Renal cortex interstitium (tissue), 11 donors: ENCODE data around the gene OGA. TPM values are rescaled to one million over a fixed set of nuclear protein-coding genes. Genes with fewer than 3 reads are reported as not detected.
A peak's percentile ranks its signal among the peaks of the same experiment; 100 is the strongest.

Source experiments
- DNase-seq, 11 donors: peaks; one replicate each; pipeline ENCODE4 v3.0.0-alpha.2; 2013; ENCODE audit warnings: low read depth in 9 of 11, low spot score in 4 of 11; ENCODE audit errors: extremely low read depth in 1 of 11
- polyA plus RNA-seq, 3 donors: library from polyadenylated mRNA; unstranded; fragments of 120-200 nt; gene quantifications; one replicate each; pipeline ENCODE4 v1.2.1, GENCODE V29; 2013; ENCODE audit not compliant: insufficient read length in 3 of 3

Gene OGA
- polyA plus RNA-seq, 3 donors = 125 to 245 (median 168) TPM

DNA sequence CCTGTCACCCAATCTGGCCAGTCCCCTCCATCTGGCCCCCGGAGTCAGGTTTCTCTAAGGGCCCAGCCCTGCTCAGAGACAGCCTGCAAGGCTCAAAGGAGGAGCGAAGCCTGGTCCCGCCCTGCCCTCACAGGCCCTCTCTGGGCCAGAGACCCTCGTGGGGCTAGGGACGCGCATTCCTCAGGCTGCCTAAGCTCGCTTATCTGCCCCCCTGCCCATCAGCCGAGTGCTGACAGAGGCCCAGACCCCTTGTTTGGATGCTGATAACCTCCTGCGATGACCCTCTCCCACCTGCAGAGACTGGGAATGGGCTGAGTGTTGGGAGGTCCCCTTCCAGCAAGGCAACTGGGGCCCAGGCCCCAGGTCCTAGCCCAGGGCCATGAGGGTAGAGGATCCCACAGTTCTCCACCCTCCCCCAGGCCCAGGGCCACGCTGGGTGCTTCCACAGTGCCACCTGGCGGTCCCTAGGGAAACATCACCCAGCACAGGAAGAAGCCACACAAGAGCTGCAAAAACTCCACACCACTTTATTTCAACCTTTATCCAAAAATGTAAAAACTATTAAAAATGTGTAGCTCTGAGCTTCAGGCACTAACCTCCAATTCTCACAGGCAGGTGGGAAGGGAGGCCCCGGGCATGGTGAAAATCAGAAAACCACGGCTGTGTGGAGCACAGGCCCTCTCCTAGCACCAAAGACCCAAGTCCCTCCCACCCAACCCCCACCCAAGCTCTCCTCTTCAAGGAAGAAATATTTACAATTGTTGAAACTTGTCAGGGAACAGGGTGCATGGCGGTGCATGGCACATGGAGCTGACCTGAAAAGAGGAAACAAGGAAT is 37.2 kb downstream of the OGA start:
- peak in 4 of 11 donors; percentile 44 to 60 (median 52) for DNase-seq

DNA sequence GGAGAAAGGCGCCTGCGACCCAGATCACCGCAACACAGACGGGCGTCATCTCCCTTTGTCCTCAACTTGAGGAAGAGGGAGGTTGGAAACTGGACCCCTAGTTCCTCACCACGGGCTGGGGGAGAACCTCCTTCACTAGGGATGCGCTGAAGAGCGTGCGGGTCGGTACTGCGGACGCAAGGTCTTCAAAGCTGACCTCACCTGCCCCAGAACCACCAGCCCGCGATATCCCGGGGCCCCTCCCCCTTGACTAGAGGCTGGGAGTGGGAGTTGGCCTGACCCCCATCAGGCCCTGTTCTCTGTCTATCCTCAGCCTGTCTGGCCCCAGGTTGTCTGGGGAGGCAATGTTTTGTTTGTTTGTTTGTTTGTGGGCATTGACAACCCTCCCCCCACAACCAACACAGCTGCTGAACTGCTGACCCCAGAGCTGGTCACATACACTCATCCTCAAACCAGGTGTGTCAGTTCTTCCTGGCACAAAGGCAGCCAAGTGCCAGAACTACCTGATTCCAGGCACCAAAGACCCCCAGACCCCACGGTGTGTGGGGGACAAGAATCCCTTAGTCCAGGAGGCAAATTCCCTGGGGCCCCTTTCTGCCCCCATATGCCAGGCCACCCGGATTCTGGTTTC is 37.9 kb downstream of the OGA start:
- DNase-seq = no peak

DNA sequence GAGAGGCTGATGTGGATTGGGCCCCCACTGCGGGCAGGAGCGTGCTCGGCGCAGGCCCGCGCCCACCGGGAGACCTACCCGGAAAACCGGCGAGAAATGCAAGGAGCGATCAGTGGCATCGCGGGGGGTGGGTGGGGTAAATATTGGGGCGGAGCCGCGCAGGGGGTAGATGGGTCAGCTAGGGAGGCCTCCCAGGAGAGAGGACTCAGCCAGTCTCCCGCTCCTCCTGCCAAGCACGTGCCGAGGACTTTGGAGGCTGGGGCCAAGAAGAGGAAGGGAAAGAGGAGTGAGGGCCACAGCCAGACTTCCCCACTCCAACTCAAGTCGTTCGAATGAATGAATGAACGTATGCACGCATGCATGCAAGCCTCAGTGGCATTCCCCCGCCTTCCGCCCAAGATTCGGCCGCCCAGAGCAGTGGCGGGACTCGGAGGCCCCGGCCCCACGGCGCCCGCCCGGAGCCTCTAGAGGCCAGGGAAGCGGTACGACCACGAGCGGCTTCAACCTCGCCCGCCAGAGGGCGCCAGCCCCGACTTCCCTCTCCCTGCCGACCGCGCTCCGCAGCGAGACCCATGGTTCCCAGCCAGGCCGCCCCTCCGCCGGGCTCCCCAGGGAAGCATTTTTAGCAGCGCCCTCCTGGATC is 38.6 kb downstream of the OGA start:
- peak in 7 of 11 donors; percentile 46 to 71 (median 61) for DNase-seq

DNA sequence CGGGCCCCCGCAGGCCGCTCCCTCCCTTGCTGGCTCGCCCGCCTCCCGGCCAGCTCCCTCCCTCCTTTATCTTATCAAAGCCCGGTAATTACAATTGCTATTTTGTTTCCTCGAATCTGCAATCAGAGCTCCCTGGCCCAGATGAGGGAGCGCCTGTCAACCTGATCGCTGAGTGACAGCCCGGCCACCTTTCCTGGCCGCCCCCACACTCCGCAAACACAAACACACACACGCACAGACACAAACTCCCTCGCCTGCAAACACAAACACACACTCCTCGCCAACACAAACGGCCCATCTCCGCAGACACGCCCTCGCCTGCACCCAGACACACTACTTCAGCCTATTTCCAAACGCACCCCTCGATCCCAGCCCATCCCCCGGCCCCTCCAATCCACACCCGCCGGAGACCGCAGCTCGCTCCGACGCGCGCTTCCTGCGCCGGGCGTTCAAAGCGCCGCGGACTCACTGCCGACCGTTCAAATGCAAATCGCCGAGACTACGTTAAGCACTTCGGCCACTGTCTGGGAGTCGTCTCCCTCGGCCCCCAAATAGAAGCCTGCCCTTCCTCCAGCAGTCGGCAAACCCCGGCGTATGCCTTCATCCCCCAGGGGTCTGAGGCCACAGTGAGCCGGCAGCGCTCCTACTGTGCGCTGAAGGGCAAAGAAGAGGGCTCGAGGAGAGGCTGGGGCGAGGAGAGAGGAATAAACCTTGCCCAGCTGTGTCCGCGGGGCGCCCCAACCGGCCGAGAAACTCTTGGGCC is 39.3 kb downstream of the OGA start:
- DNase-seq = peak in 1 of 11 donors; percentile 42

DNA sequence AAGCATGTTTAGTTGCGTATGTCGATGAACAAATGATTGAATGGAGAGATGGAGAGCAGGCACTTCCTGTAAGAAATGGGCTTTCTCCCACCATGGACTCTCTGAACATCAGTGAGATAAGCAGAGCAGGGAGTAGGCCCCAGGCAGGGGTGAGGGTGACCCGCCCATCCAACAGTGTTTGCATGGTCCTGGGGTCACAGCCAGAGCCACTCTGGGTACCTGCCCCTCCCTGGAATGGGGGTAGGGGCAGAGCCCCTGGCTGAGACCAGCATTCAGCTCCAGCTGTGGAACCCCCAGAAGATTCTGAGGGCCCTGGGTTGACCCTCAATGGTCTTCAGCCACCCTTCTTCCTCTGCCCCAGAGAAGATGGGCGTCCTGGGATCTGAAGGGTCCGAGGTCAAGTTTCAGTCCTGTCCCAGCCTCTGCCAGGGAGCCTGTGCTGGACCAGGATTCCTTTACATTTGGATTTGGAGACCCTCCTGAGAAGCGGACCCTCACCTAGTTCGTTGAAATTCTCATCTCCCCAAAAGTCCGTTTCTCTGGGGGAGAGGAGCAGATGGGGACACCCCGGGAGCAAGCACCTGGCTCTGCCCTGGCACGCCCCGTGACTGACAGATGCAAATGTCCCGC is 40.0 kb downstream of the OGA start:
- no peak for DNase-seq

DNA sequence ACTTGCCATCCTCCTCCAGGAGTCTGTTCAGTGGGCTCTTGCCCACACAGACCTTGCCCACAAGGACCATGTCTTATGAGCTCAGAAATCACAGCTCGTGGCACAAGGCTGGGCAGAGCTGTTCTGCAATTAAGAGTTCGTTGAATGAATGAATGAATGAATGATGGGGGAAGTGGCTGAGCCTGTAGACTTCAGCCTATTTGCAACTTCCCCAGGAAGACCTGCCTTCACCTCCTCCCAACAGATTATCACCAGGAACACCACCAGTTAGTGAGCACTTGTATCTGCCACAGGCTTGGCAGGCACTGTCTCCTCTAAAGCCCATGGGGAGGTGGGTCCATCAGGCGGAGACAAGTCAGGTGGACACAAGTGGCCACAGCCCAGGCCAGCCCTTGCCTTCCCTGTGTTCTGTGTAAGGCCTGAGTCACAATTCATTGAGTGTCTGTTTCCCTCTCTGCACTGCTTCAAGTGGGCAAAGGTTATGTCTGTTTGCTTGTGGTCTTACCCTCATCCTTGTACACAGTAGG is 40.6 kb downstream of the OGA start:
- DNase-seq = no peak

DNA sequence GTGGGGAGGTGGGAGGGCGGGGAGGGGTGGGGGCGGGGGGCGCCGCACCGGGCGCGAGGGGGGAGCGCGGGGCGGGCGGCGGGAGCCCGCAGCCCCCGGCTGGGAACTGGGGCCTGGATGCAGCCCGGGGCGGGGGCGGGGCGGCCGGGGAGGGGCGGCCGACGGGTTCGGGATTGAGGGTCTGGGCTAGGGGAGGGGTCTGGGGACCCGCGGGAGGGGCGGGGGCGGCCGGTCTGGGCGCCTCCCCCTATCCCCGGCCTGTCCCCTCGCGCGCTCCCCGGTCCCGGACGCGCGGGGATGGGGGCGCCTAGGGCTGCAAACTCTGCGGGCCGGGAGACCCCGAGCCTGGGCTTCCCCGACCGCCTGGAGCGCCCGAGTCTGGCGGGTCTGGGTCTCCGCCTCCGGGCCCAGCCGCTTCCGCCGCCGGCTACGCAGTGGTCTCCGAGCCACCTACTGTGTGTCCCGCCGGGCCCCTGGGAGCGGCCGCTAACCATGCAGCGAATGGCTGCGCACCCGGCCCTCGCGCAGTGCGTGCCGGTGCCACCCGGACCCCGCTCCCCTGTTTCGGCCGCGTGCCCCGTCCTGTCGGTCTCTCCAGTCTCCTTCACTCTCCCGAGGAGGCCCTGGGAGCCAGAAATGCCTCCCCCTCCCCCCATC is 42.0 kb downstream of the OGA start:
- no peak for DNase-seq

DNA sequence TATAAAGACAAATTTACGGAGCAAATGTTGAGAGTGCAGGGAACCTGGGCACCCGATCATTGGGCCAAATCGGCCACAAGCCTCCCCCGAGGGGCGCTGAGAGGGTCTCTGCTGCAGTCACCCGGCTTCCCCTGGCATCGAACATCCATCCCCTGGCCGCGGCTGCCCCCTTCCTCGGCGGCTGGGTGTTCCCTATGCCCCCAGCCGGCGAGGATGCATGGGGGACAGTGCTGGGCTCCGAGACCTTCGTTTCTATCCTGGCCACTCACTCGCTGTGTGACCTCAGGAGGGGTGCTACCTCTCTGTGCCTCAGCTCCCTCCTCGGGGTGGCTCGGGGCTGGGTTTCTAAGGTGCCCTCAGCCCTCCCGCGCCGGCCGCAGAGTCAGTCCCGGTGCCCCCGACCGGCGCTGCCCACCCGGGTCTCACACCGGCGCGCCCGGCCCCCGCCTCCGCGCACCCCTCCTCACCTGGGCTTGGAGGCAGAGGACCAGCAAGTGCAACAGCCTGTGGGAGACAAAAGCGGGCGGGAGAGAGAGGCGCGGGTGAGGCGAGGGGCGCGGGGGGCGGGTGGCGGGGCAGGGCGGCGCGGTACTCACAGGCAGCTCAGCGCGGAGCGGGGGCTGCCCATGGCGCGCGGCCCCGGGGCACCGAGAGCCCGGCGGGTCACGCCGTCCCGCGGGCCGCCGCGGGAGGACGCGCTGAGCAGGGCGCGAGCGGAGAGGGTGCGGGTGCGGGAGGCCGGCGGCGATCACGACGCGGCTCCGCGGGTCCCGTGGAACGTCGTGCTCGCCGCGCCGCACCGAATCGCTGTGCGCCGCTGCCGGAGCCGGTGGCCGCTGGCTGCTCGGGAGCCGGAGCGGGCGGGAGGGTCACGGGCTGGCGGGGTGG is 42.7 kb downstream of the OGA start, which contains the start of gene FGF8:
Gene FGF8, minus strand, starts transcription at position 842 of the 888 bp plus-strand sequence. Its CDS starts 214 bp downstream, at position 628.
- DNase-seq = no peak

DNA sequence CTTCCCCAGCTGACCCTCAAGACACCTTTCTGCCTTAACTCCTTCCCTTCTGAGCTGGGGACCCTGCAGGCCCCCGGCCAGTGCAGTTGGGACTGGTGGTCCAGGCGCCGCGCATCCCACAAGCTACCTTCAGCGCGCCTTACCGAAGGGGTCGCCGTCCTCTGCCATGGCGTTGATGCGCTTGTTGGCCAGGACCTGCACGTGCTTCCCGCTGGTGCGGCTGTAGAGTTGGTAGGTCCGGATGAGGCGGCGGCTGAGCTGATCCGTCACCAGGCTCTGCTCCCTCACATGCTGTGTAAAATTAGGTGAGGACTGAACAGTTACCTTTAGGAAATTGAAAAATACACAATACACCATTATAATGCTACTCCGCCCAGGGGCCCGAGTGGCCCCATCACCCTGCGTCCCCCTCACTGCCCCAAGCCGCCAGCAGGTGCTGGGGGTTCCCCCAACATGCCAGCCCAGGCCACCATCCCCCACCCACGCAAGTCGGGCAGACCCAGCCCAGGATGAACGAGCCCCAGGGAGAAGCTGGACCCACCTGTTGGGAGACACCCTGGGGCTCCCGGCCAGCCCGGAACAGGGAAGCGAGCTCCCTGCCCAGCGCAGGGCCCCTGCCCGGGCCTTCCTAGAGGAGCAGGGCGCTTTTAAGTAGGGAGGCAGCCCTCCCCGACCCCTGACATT is 43.5 kb downstream of the OGA start:
- DNase-seq = no peak

DNA sequence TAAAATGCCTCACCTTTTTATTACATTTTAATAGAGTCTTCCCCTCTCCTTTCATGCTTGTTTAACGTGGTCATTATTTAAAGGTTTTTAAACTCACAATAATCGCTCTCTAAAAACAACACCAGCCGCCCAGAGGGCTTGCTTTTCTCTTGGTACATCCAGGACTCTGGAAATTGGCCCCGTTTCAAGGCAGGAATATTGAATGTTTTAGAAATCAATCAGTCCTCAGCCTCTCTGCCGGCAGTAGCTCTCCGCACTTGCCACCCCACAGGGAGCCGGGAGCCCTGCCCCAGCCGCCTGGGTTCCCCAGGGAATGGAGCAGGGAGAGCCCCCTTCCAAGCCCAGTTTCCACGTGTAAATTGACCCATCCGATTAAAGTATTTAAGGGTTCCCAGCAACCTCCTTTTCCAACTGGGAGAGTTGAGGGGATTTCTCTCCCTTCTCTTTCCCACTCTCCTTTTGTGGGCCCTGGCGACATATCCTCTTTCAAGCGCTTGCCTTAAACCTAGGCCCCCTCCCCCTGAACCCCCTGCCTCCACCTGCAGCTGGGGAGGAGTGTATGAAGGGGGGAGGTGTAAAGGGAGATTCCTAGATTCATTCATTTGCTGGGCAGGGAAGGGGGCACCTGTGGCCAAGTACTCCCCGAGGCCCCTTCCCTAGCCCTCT is 44.2 kb downstream of the OGA start:
- no peak for DNase-seq

DNA sequence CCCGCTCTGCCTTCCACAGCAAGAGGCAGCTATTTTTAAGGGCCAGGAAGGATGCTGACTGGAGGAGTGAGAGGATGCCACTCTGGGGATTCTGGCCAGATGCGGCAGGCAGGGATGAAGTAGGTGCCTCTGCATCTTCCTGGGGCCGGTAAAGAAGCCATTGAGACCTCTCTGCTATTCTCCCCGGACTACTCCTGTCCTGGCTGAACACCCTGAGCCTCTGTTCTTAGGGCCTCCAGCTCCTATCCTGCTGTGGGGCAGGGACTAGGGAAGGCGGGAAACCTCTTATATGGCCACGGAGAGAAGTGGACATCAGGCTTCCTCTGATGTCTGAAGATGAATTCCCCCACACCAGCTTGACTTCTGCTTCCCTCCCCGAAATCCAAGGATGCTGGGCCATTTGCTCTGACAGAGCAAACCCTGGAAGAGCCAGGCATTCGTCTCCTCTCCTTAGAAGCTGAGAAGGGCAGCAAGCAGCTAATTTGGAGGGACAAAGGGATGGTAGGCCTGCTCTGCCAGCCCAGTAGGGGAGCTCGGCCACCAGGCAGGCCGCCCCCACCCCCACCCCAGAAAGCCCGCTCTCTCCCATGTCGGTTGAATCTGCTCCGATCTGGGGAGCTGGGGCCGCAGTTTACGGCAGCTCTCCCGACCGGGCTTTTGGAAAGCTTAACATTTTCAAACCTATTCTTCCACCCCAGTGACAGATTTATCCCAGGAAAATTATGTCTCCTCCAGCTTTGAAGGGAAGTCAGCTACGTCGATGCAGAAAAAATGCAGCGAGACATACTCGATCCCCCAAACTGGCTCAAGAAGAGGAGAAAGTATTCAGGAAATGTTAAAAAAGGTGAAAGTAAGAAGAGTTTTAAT is 45.1 kb downstream of the OGA start:
- no peak for DNase-seq

DNA sequence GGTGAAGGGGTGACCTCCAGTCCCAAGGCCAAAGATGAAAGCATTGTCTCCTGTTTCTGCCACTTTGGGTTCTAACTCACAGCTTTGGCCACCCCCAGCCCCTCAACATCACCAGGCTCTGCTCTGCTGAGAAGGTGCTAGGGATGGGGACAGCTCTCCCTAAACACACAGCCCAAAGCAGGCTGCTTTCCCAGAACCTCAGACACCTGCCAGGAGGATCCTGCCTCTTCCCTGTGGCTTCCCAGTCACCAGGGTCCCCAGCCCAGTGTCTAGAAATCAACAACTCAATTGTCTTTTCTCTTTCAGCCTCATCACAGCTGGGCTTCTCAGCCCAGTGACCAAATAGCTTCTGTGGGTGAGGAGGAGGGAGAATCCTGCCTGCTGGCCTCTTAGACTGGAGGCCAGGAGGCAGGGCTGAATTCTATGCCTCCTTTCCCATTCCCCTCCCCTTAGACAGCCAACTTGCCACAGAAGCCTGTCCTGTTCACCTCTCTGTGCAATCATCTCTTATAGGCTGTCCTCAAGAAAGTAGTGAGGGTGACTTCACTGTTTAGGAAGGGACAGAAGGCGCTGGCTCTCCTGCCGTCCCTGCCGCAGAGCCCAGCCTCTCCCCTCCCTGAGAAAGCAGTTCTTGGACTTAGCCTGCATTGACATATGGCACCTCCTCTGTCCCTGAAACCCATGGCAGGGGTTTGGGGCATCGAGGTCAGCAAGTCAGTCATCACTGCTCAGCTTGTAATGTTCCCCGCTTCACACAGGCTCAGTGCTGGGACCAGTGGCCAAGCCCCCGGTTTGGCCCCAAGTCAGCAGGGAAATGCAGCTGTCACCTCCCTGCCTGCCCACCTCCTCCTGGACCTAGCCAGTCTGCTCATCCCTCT is 46.0 kb downstream of the OGA start:
- no peak for DNase-seq

DNA sequence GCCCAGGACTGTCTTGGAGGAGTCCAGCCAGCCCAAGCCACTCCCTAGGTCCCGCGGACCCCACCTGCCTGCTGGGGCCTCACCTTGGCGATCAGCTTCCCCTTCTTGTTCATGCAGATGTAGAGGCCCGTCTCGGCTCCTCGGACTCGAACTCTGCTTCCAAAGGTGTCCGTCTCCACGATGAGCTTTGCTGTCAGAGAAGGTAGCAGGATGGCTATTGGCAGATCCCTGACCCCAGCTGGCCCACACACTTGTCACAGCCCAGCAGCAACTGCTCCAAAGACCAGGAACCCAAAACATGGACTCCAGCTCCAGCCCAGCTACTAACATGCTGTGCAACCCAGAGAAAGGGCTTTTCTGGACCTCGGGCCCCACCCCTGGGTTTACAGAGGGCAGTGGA is 46.9 kb downstream of the OGA start:
- DNase-seq = no peak
